Neural cell (in vitro differentiated cells): ENCODE measurements around the gene ARF1. TPM values are rescaled to one million over a fixed set of nuclear protein-coding genes. Genes with fewer than 3 reads are reported as not detected.

Experiments
- H2AFZ ChIP-seq: fragments of 200-600, 300-800 bp; sonication (generic), shearing (Covaris generic); 2 replicates; pipeline ENCODE4 v1.6.0; 2014; ENCODE audit warnings: low read depth, mild to moderate bottlenecking, antibody characterized with exemption, low read length, moderate library complexity
- H3F3A ChIP-seq: fragments of 200-600 bp; shearing (Covaris generic); 2 replicates; pipeline ENCODE4 v1.6.1; 2016; ENCODE audit warnings: mild to moderate bottlenecking, moderate library complexity, mixed read lengths, antibody characterized with exemption, low read length; ENCODE audit not compliant: insufficient read depth, poor library complexity, severe bottlenecking
- H3K27ac ChIP-seq: fragments of 200-600, 300-800 bp; sonication (generic), shearing (Covaris generic); 2 replicates; pipeline ENCODE4 v1.5.1; 2014; ENCODE audit warnings: mild to moderate bottlenecking, low read length, moderate library complexity
- H3K27me3 ChIP-seq: fragments of 300-800, 200-600 bp; sonication (generic), shearing (Covaris generic); 2 replicates; pipeline ENCODE4 v1.6.0; 2014; ENCODE audit warnings: mild to moderate bottlenecking, low read depth, low read length, moderate library complexity; ENCODE audit not compliant: insufficient read depth
- H3K36me3 ChIP-seq: fragments of 300-800, 200-600 bp; sonication (generic), shearing (Covaris generic); 2 replicates; pipeline ENCODE4 v1.5.1; 2014; ENCODE audit warnings: mild to moderate bottlenecking, antibody characterized with exemption, low read length, moderate library complexity; ENCODE audit not compliant: insufficient read depth
- H3K4me2 ChIP-seq: fragments of 300-800, 200-600 bp; sonication (generic), shearing (Covaris generic); 2 replicates; pipeline ENCODE4 v1.6.0; 2014; ENCODE audit warnings: mild to moderate bottlenecking, low read length
- H3K4me3 ChIP-seq: fragments of 300-800, 200-600 bp; sonication (generic), shearing (Covaris generic); 2 replicates; pipeline ENCODE4 v1.5.1; 2014; ENCODE audit warnings: mild to moderate bottlenecking, low read length, moderate library complexity
- H3K79me2 ChIP-seq: fragments of 200-600 bp; shearing (Covaris generic); replicated peaks from 2 replicates; pipeline ENCODE4 v1.6.0; 2014; ENCODE audit warnings: mild to moderate bottlenecking, low read length, moderate library complexity; ENCODE audit not compliant: insufficient read depth
- H3K9ac ChIP-seq: fragments of 300-800, 200-600 bp; sonication (generic), shearing (Covaris generic); 2 replicates; pipeline ENCODE4 v1.6.1; 2016; ENCODE audit warnings: mild to moderate bottlenecking, low read length, mixed read lengths
- H3K9me2 ChIP-seq: fragments of 200-600 bp; shearing (Covaris generic); 2 replicates; pipeline ENCODE4 v1.6.1; 2016; ENCODE audit warnings: mild to moderate bottlenecking, low read length, mixed read lengths; ENCODE audit not compliant: insufficient read depth
- H3K9me3 ChIP-seq: fragments of 200-600, 300-800 bp; sonication (generic), shearing (Covaris generic); 2 replicates; pipeline ENCODE4 v1.6.1; 2016; ENCODE audit warnings: mild to moderate bottlenecking, mixed run types, low read length, moderate library complexity, mixed read lengths
- H4K20me1 ChIP-seq: fragments of 200-600 bp; shearing (Covaris generic); 2 replicates; pipeline ENCODE4 v1.6.1; 2016; ENCODE audit warnings: mild to moderate bottlenecking, mixed run types; ENCODE audit not compliant: insufficient read depth
- CTCF ChIP-seq: fragments of 450-650 bp; IDR thresholded peaks from 2 replicates; pipeline ENCODE4 v1.5.1; 2014; ENCODE audit warnings: antibody characterized with exemption, mild to moderate bottlenecking, moderate library complexity; ENCODE audit not compliant: poor library complexity, severe bottlenecking
- EP300 ChIP-seq: fragments of 450-650 bp; conservative IDR thresholded peaks from 2 replicates; pipeline ENCODE4 v1.6.1; 2014; ENCODE audit warnings: antibody characterized with exemption, mild to moderate bottlenecking, moderate library complexity; ENCODE audit not compliant: poor library complexity, severe bottlenecking
- EZH2 ChIP-seq: fragments of 200-600, 300-800 bp; shearing (Covaris generic), sonication (generic); IDR thresholded peaks from 2 replicates; pipeline ENCODE4 v1.6.1; 2014; ENCODE audit warnings: antibody characterized with exemption, low read length, borderline replicate concordance, mild to moderate bottlenecking; ENCODE audit not compliant: insufficient read depth, poor library complexity, severe bottlenecking
- MXI1 ChIP-seq: fragments of 450-650 bp; conservative IDR thresholded peaks from 2 replicates; pipeline ENCODE4 v1.6.1; 2014; ENCODE audit warnings: antibody characterized with exemption, mild to moderate bottlenecking; ENCODE audit not compliant: poor library complexity, severe bottlenecking
- POLR2AphosphoS5 ChIP-seq: IDR thresholded peaks from 2 replicates; pipeline ENCODE4 v1.6.1; 2012
- RAD21 ChIP-seq: fragments of 450-650 bp; conservative IDR thresholded peaks from 2 replicates; pipeline ENCODE4 v1.6.1; 2014; ENCODE audit warnings: antibody characterized with exemption, mild to moderate bottlenecking, moderate library complexity
- REST ChIP-seq: IDR thresholded peaks from 2 replicates; pipeline ENCODE4 v1.6.1; 2012; ENCODE audit warnings: borderline replicate concordance
- SMC3 ChIP-seq: fragments of 450-650 bp; conservative IDR thresholded peaks from 2 replicates; pipeline ENCODE4 v1.6.1; 2014; ENCODE audit warnings: antibody characterized with exemption, mild to moderate bottlenecking, moderate library complexity; ENCODE audit not compliant: poor library complexity
- TAF1 ChIP-seq: IDR thresholded peaks from 2 replicates; pipeline ENCODE4 v1.6.1; 2012; ENCODE audit warnings: low read depth
- polyA plus RNA-seq: library from polyadenylated mRNA; depleted of rRNA; stranded (reverse); fragments of >200 nt; gene quantifications from 2 replicates; pipeline ENCODE4 v1.2.3, GENCODE V29; 2014

ARF1 gene
- polyA plus RNA-seq, 1 donor from 2014 or later, result 168 TPM

GRCh38 chr1:228136901-228137300 lies 54.4 kb downstream of the ARF1 start:
- no peaks in the 10 kb centered on the region for H3K9me2 ChIP-seq
- no peaks in the 10 kb centered on the region for H3K9me3 ChIP-seq
- no peak overlapping the region for H2AFZ ChIP-seq
- no peak overlapping the region for H3K27ac ChIP-seq
- H3K4me2 ChIP-seq, result no peak overlapping the region
- no peaks in the 10 kb centered on the region for H3K36me3 ChIP-seq
- H3K27me3 ChIP-seq, result peaks cover 25% of the 10 kb centered on the region
- no peak for TF ChIP-seq MXI1
- TF ChIP-seq POLR2AphosphoS5, result no peak
- no peak for TF ChIP-seq CTCF
- TF ChIP-seq REST, result no peak
- no peak for TF ChIP-seq EP300
- TF ChIP-seq TAF1, result no peak
- TF ChIP-seq RAD21, result no peak
- no peak for TF ChIP-seq EZH2
- TF ChIP-seq SMC3, result no peak
- peaks cover 7% of the 10 kb centered on the region for H4K20me1 ChIP-seq
- peaks cover 10% of the 10 kb centered on the region for H3K79me2 ChIP-seq
- no peaks in the 10 kb centered on the region for H3F3A ChIP-seq
- H3K9ac ChIP-seq, result no peak overlapping the region
- no peak overlapping the region for H3K4me3 ChIP-seq

GRCh38 chr1:228139406-228139930 lies 57.0 kb downstream of the ARF1 start:
- H3K9me2 ChIP-seq, result no peaks in the 10 kb centered on the region
- H3F3A ChIP-seq, result no peaks in the 10 kb centered on the region
- H3K4me3 ChIP-seq, result peak overlapping the region; percentile 69
- peak overlapping the region; percentile 69 for H3K9ac ChIP-seq
- H3K4me2 ChIP-seq, result peak overlapping the region; percentile 61
- peaks cover 16% of the 10 kb centered on the region for H4K20me1 ChIP-seq
- peak overlapping the region; percentile 87 for H2AFZ ChIP-seq
- no peaks in the 10 kb centered on the region for H3K36me3 ChIP-seq
- H3K27me3 ChIP-seq, result peaks cover 21% of the 10 kb centered on the region
- H3K27ac ChIP-seq, result peak overlapping the region; percentile 86
- TF ChIP-seq POLR2AphosphoS5, result peak; percentile 81
- TF ChIP-seq CTCF, result no peak
- no peak for TF ChIP-seq TAF1
- H3K79me2 ChIP-seq, result peaks cover 26% of the 10 kb centered on the region
- no peaks in the 10 kb centered on the region for H3K9me3 ChIP-seq
